GM21723 (cell line): Measurements from ENCODE around the gene TMEM151B.
"Not testable (repeated sequence)": the region's sequence is repeated elsewhere in the genome, so short reads cannot be mapped to it uniquely, and the experiment has no call there.

Experiments used
- ATAC-seq: cut with Tn5 transposase; IDR thresholded peaks from one replicate; pipeline ENCODE4 v1.9.1; 2021; ENCODE audit warnings: mild to moderate bottlenecking, moderate library complexity; ENCODE audit not compliant: unreplicated experiment

TMEM151B gene

DNA sequence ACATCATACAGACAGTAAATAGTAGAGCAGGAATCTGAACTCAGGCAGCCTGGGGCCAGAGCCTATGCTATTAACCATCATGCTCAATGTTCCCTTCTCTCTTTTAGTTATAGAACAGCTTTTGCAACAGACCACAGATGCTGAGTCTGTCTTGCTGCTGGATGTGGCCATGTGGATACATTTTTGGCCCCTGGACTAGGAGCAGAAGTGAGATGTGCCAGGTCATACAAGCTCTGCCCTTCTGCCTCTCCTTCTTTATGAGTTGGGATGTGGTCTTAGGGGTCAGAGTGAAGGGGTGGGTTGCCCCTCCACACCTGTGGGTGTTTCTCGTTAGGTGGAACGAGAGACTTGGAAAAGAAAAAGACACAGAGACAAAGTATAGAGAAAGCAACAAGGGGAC is 57.5 kb downstream of the TMEM151B start:
- ATAC-seq, result no peak

GRCh38 chr6:44328203-44328602 is 58.0 kb downstream of the TMEM151B start:
- not testable (repeated sequence) for ATAC-seq

GRCh38 chr6:44329858-44330257 is 59.6 kb downstream of the TMEM151B start:
- no peak for ATAC-seq

DNA sequence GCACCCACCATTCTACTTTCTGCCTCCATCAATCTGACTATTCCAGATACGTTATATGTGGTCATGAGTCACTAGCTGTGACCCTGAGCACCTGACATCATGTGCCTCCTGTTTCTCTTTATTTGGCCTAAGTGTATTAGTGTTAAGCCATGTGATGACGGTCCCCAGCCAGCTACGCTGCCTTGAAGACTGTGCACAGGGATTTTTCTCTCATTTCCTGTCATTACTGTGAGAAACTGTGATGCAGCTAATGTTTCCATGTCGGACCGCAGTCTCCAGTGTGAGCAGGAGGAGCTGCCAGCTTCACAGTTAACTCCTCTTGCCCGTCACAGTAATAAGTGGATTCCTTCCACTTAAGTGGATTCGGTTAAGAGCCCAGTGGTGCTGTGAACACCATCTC is 62.3 kb downstream of the TMEM151B start:
- no peak for ATAC-seq

DNA sequence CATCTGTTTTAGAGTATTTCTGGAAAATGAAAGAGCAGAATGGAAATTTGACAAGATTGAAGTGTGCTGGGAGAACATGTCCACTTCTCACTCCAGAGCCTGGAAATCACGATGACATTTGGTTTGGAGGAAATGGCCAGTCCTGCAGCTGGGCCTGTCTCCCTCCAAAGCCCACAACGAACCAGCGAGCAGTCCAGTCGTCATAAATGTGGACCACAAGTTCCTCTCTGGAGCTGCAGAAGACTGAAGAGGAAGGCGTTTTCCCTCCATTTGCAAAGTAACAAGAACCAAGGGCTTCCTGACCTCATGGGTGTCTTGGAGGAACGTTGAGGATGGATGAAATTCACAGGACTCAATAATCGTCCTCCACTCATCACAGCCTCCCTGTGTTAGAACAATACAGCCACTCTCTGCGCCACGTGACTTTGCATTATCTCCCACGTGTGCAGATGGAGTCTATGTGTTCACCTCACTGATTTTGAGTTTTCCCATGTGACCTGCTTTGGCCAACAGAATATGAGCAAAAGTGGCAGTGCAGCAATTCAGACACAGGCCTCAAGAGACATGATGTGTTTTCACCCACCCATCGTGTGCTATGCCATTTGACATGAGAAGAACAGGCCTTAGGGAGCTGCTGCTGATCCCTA is 63.1 kb downstream of the TMEM151B start:
- no peak for ATAC-seq

DNA sequence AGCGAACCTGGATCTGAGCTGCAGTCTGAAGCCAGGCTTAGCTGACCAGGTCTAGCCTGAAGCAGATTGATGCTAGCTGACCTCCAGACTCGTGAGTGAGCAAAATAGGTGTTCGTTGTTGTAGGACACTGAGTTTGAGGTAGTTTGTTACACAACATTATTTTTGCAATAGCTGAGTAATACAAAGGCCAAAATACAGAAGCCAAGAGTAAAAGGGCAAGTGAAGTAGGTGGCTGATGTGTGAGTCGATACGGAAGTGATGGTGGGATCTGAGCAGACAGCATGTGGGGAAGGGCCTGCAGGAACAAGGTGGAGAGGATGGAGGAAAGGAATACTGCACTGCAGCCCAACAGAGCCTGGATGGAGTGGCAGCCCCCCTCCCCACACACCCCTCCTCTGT is 63.7 kb downstream of the TMEM151B start:
- no peak for ATAC-seq

DNA sequence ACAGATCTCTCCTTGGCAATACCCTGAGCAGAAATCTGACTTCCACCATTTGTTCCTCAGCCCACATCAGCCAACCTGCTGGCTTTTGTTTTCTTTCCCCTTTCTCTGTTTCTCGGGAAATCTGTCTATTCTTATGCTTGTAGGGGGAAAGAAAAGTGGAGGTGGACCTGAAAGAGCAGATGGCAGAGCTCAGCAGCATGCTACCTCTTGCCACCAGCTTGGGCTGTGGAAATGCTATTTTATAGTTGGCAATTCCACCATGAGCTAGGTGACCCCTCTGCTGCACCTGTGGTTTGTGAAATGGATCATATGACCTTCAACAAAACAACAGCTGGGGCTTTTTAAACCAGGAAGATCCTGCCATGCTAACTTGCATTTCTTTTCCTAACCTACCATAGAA is 65.4 kb downstream of the TMEM151B start:
- no peak for ATAC-seq

DNA sequence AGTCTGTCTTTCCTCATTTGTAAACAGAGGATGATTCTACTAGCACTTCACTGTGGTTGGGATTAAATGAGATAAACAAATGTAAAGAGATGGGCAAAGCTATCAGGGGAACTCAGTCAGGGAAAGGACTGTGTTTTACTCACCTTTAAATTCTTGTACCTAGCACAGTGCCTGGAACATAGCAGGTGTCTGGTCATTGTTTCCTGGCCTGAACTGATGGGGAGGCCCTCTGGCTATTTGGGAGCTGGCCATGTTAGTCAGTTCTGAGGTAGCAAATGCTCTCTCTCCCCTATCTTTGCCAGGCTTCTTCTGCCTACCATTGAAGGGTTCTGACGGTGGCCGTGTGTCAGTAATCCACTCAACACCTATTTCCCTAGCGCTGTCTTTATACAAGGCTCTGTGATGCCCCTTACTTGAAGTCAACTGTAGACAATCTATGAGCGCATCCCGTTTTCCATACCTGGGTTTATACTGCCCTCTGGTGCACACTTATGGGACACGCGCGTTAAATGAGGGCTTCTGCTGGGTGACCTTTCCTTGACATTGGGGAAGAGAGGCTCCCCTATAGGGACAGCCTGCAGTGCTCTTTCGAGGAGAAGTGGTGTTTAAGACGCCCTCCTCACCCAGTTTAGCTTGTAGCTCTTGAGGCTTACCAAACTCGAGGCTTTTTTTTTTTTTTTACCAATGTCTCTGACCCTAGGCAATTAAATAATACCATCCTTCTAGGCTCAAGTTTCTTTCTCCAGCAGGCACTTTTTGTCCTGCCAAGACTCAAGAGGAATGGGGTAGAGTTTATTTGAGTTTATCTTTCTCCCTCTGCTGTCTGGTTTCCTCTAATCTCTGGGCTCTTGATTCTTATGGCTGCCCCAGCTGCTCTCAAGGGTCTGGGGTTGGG is 68.2 kb downstream of the TMEM151B start:
- ATAC-seq, result peak; percentile 82

DNA sequence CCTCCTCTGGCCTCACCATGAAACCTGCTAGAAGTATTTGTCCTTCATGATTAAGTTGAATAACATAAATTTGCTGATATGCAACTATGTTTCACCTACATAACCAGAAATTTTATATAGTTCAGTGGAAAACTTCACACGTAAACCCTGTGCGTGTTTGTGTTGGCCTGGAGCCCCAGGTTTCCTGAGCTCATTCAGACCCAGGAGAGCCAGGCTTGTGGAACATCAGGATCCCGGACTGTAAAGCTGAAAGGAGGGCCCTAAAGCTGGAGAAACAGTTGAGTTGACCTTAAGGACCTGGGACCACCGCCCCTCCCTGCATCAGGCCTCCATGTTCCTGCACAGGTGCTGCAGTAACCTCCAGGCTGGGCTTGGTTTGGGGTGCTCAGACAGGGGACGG is 69.1 kb downstream of the TMEM151B start:
- no peak for ATAC-seq

- ATAC-seq, result no peak
These were observed 69.7 kb downstream of the TMEM151B start for GRCh38 chr6:44339763-44340625.

DNA sequence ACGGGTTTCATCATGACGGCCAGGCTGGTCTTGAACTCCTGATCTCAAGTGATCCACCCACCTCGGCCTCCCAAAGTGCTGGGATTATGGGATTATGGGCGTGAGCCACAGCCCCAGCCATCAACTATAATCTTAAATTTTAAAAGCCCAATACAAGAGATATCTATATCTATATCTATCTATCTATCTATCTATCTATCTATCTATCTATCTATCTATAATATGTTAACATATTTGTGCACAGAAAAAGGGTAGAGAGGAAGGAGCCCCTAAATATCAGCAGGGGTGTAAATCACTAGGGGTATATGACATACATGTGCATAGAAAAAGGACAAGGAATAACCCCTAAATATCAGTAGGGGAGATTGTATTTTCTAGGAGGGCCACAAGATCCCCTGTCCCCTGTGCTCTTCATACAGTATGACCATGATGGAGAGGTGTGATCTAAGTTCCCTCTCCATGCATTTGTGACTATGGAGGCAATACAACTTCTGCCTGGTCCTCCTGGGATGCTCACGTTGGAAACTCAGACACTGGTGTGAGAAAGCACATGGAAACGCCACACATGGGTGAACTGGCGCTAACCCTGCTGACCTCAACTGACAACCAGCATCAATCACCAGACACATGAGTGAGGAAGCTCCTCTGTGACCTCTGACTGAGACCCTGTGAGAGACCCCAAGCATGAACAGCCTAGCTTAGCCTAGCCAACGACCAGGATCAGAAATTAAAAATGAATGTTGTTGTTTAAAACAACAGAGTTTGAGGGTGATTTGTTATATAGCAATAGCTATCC is 71.0 kb downstream of the TMEM151B start:
- no peak for ATAC-seq

- no peak for ATAC-seq
These were observed 71.8 kb downstream of the TMEM151B start for GRCh38 chr6:44342052-44342451.

DNA sequence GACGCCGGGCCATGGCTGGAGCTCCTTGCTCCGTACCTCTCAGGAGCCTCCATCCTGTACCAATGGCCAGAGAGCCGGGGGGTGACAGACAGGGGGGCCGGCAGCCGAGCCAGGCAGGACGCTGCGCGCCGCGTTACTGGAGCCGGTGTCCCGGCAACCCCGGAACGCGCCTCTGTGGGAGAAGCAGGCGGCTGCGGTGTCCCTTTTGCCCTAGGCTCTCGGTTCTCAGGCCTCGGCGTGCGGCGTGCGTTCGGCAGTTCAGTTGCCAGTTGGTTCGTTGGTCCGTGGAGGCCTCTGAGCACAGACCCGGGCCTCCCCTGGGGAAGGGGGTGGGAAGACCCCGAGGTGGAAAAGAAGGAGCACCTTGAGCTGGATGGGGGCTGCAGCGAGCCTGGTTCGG is 72.2 kb downstream of the TMEM151B start, which contains the start of gene SPATS1:
Gene SPATS1 (plus strand): TSS at position 162 of the 400 bp plus-strand sequence. CDS start 446 bp downstream, outside the sequence.
- ATAC-seq, result no peak

DNA sequence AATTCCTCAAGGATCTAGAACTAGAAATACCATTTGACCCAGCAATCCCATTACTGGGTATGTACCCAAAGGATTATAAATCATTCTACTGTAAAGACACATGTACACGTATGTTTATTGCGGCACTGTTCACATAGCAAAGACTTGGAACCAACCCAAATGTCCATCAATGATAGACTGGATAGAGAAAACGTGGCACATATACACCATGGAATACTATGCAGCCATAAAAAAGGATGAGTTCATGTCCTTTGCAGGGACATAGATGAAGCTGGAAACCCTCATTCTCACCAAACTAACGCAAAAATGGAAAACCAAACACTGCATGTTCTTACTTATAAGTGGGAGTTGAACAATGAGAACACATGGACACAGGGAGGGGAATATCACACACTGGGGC is 76.6 kb downstream of the TMEM151B start:
- not testable (repeated sequence) for ATAC-seq

DNA sequence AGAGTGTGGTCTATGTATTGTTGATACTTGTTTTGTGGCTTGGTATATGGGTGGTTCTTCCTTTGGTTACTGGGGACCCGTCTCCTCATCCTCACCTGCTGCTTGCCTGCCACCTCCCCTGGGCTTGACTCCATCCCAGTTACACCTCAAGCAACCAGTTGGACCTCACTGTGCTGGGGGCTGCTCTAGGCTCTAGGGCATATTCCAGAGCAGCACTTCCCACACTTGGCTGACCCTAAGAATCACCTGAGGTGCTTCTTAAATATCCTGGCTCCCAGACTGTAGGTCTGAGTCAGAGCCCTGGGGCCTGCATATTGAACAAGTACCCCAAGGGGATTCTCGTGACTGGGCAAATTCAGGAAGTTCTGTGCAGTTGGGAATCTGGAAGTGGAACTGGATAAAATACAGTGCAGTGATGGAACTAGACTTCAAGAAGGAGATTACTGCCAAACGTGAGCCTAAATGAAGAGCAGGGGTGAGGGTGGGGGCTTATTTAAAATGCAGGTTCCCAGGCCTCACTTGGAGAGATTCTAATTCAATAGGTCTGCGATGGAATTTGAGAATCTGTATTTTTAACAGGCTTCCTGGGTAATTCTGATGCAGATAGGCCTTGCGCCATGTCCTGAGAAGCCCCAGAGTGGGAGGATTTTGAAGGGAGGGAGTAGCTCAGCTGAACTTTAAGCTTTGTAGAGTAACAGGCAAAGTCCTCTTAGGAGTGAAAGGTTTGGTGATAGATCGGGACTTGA is 79.8 kb downstream of the TMEM151B start:
- ATAC-seq, result no peak

GRCh38 chr6:44350650-44350994 is 80.4 kb downstream of the TMEM151B start:
- not testable (repeated sequence) for ATAC-seq

GRCh38 chr6:44352259-44352658 is 82.0 kb downstream of the TMEM151B start:
- no peak for ATAC-seq

GRCh38 chr6:44353336-44353735 is 83.1 kb downstream of the TMEM151B start:
- ATAC-seq, result no peak

GRCh38 chr6:44355640-44356039 is 85.4 kb downstream of the TMEM151B start:
- no peak for ATAC-seq

- ATAC-seq, result no peak
These were observed 86.2 kb downstream of the TMEM151B start for GRCh38 chr6:44356487-44356886.
